Stimulated activated CD4-positive, alpha-beta T cell treated with anti-CD3 and anti-CD28 coated beads, Interleukin-4, amount 100 ng/mL, for 4 hours (primary cell): ENCODE measurements around the gene SPEM2.
A peak's percentile ranks its signal among the peaks of the same experiment; 100 is the strongest.

Experiments used
- DNase-seq, 2 experiments: peaks; one replicate each; pipeline ENCODE4 v3.0.0-alpha.2; 2020

SPEM2 gene

GRCh38 chr17:7423679-7424078 is 1.7 kb upstream of the SPEM2 start:
- DNase-seq: no peak

GRCh38 chr17:7425756-7426155 is 340 bp downstream of the SPEM2 start:
- no peak for DNase-seq

GRCh38 chr17:7426203-7426863 is 917 bp downstream of the SPEM2 start:
- no peak for DNase-seq

- no peak for DNase-seq
Measured at GRCh38 chr17:7426896-7427489, 1.6 kb downstream of the SPEM2 start.

GRCh38 chr17:7427549-7427948 is 2.1 kb downstream of the SPEM2 start:
- no peak for DNase-seq

- DNase-seq: no peak
Measured at GRCh38 chr17:7428557-7428956, 3.1 kb downstream of the SPEM2 start, which contains the start of gene SPEM3. Gene SPEM3 (plus strand): TSS chr17:7428857. CDS start chr17:7428903, 46 bp downstream.

GRCh38 chr17:7429722-7430121 is 4.3 kb downstream of the SPEM2 start:
- no peak for DNase-seq

GRCh38 chr17:7431231-7431630 is 5.8 kb downstream of the SPEM2 start:
- DNase-seq: no peak

- DNase-seq: no peak
Measured at GRCh38 chr17:7432296-7432695, 6.9 kb downstream of the SPEM2 start.

GRCh38 chr17:7435676-7436555 is 10.5 kb downstream of the SPEM2 start:
- DNase-seq: peak; percentile 45 to 46

- DNase-seq: peak; percentile 79 to 80
Measured at GRCh38 chr17:7436556-7437368, 11.3 kb downstream of the SPEM2 start.

GRCh38 chr17:7437369-7437863 is 12.0 kb downstream of the SPEM2 start:
- peak in 1 of 2 experiments; percentile 12 for DNase-seq

GRCh38 chr17:7437950-7438614 is 12.7 kb downstream of the SPEM2 start:
- peak; percentile 62 to 66 for DNase-seq

GRCh38 chr17:7438656-7439460 is 13.4 kb downstream of the SPEM2 start:
- DNase-seq: no peak

GRCh38 chr17:7439462-7440112 is 14.2 kb downstream of the SPEM2 start, which contains the start of gene FGF11:
Gene FGF11 (plus strand): TSS chr17:7439512. CDS start chr17:7439621, 109 bp downstream.
- no peak for DNase-seq

GRCh38 chr17:7440113-7440833 is 14.9 kb downstream of the SPEM2 start:
- peak; percentile 23 to 25 for DNase-seq

- DNase-seq: peak in 1 of 2 experiments; percentile 7
Measured at GRCh38 chr17:7440834-7441195, 15.4 kb downstream of the SPEM2 start.

GRCh38 chr17:7441266-7441665 is 15.8 kb downstream of the SPEM2 start:
- no peak for DNase-seq

GRCh38 chr17:7442142-7442541 is 16.7 kb downstream of the SPEM2 start:
- DNase-seq: no peak
